ENCODE measurements around the gene MPND. TPM values are rescaled to one million over a fixed set of nuclear protein-coding genes. Genes with fewer than 3 reads are reported as not detected.

Gene MPND
- total and polyA plus RNA-seq, 12 donors, result 4.5 to 52.3 (median 16.1) TPM

DNA sequence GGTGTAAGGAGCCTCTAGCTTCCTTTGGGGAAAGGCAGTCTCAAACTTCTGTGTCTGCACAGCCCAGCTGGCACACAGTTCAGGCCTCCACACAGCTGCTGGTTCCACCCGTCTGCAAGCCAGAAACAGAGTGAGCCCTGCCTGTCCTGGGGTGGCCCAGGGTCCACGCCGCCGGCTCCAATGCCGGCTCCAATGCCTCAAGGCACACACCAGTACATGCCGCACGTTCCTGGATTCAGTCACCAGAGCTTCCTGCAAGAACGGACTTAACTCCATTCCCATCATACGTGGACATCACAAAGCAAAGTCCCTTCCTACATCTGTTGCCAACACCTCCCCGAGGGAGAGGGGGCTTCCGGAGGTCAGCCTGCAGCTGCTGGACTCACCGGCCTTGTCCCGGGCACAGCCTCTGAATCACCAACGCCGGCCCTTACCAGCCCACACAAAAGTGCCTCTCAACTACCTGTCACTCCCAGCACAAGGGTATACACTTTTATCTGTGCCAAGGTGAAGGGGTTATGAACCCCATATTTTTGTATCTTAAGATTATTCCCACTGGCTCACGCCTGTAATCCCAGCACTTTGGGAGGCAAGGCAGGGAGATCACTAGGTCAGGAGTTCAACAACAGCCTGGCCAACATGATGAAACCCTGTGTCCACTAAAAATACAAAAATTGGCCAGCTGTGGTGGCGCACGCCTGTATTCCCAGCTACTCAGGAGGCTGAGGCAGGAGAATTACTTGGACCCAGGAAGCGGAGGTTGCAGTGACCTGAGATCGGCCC is 48.5 kb downstream of the MPND start:
- H3K27me3 ChIP-seq, result no peaks in the 10 kb centered on the region
- peak overlapping the region in 1 of 4 donors; percentile 12 for H3K4me3 ChIP-seq
- H3K9me3 ChIP-seq (replicated peaks in 1 of 3), result no peaks in the 10 kb centered on the region
- peaks cover 0 to 18% of the 10 kb centered on the region in 2 donors for H3K36me3 ChIP-seq (replicated peaks in 1 of 2)
- intact Hi-C loops (cut with DNase I), result loop anchor here in 1 of 2 donors (10.0 kb wide), 1 partner anchor 47 kb away; the partner anchor contains the start of gene MPND
- no peak for TF ChIP-seq POLR2A (IDR thresholded peaks at IDR 0.05)
- TF ChIP-seq, protein P1, sequence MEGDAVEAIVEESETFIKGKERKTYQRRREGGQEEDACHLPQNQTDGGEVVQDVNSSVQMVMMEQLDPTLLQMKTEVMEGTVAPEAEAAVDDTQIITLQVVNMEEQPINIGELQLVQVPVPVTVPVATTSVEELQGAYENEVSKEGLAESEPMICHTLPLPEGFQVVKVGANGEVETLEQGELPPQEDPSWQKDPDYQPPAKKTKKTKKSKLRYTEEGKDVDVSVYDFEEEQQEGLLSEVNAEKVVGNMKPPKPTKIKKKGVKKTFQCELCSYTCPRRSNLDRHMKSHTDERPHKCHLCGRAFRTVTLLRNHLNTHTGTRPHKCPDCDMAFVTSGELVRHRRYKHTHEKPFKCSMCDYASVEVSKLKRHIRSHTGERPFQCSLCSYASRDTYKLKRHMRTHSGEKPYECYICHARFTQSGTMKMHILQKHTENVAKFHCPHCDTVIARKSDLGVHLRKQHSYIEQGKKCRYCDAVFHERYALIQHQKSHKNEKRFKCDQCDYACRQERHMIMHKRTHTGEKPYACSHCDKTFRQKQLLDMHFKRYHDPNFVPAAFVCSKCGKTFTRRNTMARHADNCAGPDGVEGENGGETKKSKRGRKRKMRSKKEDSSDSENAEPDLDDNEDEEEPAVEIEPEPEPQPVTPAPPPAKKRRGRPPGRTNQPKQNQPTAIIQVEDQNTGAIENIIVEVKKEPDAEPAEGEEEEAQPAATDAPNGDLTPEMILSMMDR (IDR thresholded peaks at IDR 0.05), result no peak
- DNase-seq, result peak; percentile 60 to 89 (median 82)
- 29 to 58% (median 35%) methylated on average over 7 to 20 of the region's 20 CpGs for WGBS, 4 donors
- peak overlapping the region; percentile 62 to 95 (median 84) for H3K27ac ChIP-seq
- peaks cover 83 to 98% of the 10 kb centered on the region in 2 donors for H3K4me1 ChIP-seq (replicated peaks in 1 of 2)

- WGBS, 4 donors, result 32 to 53% (median 48%) methylated on average over 7 to 8 of the region's 8 CpGs
- H3K4me1 ChIP-seq (replicated peaks in 1 of 2), result peaks cover 80 to 98% of the 10 kb centered on the region in 2 donors
These were observed 50.7 kb downstream of the MPND start for GRCh38 chr19:4393947-4394590.

GRCh38 chr19:4396949-4397783 is 53.8 kb downstream of the MPND start:
- peak; percentile 53 to 89 (median 75) for DNase-seq
- Histone ChIP-seq H3K27ac (peak overlapping the region in 4 of 5 donors; percentile 43 to 96 (median 60)), H3K4me3 (no peak overlapping the region), H3K4me1 (replicated peaks in 1 of 2) (peaks cover 51 to 74% of the 10 kb centered on the region in 2 donors), H3K36me3 (replicated peaks in 1 of 2) (peaks cover 0 to 13% of the 10 kb centered on the region in 2 donors), H3K27me3 (no peaks in the 10 kb centered on the region), H3K9me3 (replicated peaks in 1 of 3) (no peaks in the 10 kb centered on the region)
- peak in 1 of 2 donors; percentile 21 for TF ChIP-seq POLR2A (IDR thresholded peaks at IDR 0.05)
- TF ChIP-seq, protein P1 (IDR thresholded peaks at IDR 0.05), result no peak
- 21 to 41% (median 32%) methylated on average over 11 to 15 of the region's 15 CpGs for WGBS, 4 donors
- intact Hi-C loops (cut with DNase I), result loop anchor here (5.0 to 10.0 kb wide), 2 partner anchors 35 to 52 kb away; partner anchors contain the start of gene MPND (in 1 of the 2)

More at GRCh38 chr19:4393947-4394590, 50.7 kb downstream of the MPND start:
- Histone ChIP-seq H3K4me3 (no peak overlapping the region), H3K27ac (peak overlapping the region in 4 of 5 donors; percentile 42 to 89 (median 82)), H3K27me3 (no peaks in the 10 kb centered on the region), H3K9me3 (replicated peaks in 1 of 3) (no peaks in the 10 kb centered on the region), H3K36me3 (replicated peaks in 1 of 2) (peaks cover 0 to 18% of the 10 kb centered on the region in 2 donors)
- TF ChIP-seq, protein P1 (IDR thresholded peaks at IDR 0.05), result no peak
- no peak for TF ChIP-seq POLR2A (IDR thresholded peaks at IDR 0.05)
- DNase-seq, result peak in 2 of 7 donors; percentile 45 to 59
- intact Hi-C loops (cut with DNase I), result loop anchor here in 1 of 2 donors (10.0 kb wide), 1 partner anchor 49 kb away; the partner anchor contains the start of gene MPND
